ENCODE results near the gene TOMM5.

Gene TOMM5

GRCh38 chr9:37561682-37562081 is 30.7 kb downstream of the TOMM5 start:
- no peak for DNase-seq

DNA sequence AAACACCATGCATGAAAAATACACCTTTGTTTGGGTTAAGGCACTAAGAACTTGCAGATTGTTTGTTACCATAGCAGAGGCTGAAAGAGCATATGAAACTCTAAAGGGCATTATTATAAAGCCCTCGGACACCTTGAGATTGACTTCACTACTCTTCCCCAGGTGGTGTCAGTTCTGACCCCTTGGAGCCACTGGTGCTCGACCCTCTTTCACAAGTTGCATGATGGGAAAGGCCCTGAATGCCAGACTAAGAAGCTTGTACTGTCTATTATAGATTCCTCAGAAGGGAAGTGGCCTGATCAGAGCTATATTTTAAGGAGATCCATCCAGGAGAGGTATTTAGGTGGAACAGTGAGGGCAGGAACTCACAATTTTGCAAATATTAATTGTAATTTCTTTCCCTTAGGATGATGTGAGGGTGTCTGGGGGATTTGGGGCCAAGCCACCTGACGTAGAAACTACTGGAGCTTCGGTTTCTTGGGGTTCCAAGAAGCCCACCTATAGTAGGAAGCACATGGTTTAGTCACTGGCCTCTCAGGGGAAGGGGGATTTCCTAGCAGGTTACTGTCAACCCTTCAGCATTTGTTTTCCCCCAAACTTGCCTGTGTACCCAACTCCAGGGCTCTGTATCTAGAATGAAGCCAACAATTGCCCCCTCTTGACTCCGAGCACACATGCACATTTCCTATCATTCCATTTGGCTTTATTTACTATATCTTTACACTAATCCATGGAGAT is 32.4 kb downstream of the TOMM5 start:
- DNase-seq: no peak

GRCh38 chr9:37559125-37559524 is 33.3 kb downstream of the TOMM5 start:
- no peak for DNase-seq

GRCh38 chr9:37555786-37556185 is 36.6 kb downstream of the TOMM5 start:
- no peak for DNase-seq

GRCh38 chr9:37554318-37554717 is 38.1 kb downstream of the TOMM5 start:
- DNase-seq: no peak

GRCh38 chr9:37551888-37552287 is 40.5 kb downstream of the TOMM5 start:
- DNase-seq: peak; percentile 29 to 57

GRCh38 chr9:37551468-37551867 is 40.9 kb downstream of the TOMM5 start:
- no peak for DNase-seq

DNA sequence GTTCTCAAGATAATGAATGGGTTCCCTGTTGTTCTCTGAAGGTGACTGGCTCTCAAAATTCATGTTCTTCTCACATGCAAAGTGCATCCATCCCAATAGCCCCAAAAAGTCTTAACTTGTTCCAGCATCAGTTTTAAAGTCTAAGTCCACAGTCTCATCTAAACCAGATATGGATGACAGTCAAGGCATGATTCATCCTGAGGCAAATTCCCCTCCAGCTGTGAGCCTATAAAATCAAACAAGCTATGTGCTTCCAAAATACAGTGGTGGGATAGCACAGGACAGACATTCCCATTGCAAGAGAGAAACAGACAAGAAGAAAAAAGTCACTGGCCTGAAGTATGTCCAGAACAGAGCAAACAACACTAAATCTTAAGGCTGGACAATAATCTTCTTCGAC is 41.6 kb downstream of the TOMM5 start:
- no peak for DNase-seq

DNA sequence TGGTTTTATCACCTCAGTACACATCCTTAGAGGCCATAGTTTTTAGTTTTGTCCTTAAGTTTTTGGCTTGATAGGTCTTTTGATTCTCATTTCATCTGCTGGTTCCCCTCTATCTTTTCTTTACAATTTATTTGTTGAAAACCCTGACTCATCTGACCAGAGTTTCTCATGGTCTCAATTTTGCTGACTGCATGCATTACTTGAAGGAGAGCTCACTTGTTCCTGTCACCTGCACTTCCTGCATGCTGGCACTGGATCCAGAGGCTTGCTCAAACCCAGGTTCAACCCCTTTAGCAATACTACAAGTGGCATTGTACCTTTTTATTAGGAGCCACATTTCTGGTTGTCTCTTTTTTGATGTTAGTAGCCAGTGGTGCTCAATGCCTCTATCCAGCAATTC is 42.9 kb downstream of the TOMM5 start:
- DNase-seq: no peak

DNA sequence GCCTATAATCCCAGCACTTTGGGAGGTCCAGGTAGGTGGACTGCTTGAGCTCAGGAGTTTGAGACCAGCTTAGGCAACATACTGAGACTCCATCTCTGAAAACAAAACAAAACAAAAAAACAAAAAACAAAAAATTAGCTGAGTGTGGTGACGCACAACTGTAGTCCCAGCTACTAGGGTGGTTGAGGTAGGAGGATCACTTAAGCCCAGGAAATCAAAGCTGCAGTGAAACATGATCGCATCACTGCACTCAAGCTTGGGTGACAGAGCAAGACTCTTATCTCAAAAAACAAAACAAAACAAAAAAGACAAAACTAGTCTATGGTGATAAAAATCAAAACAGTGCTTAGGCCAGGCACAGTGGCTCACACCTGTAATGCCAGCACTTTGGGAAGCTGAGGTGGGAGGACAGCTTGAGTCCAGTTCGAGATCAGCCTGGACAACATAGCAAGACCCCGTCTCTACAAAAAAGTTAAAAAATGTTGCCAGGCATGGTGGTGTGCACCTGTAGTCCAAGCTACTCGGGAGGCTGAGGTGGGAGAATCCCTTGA is 45.0 kb downstream of the TOMM5 start:
- no peak for DNase-seq

DNA sequence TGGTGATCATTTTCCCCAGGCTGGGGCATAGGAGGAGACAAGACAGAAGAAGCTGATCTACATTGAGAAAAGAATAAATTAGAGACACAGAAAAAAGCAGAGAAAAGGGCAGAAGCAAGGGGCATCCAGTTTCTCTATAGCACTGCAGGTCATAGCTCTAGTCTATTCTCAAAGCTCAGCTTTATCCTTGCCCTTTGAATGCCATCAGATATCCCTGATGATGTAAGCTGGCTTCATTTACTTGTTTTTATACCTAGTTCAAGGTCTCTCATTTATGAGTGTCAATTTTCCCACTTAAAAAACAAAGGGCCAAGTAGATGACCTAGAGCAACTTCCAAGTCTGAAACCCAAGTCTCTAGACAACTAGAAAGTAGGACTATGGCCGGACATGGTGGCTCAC is 48.9 kb downstream of the TOMM5 start:
- no peak for DNase-seq

GRCh38 chr9:37542895-37543294 is 49.5 kb downstream of the TOMM5 start:
- DNase-seq: no peak

DNA sequence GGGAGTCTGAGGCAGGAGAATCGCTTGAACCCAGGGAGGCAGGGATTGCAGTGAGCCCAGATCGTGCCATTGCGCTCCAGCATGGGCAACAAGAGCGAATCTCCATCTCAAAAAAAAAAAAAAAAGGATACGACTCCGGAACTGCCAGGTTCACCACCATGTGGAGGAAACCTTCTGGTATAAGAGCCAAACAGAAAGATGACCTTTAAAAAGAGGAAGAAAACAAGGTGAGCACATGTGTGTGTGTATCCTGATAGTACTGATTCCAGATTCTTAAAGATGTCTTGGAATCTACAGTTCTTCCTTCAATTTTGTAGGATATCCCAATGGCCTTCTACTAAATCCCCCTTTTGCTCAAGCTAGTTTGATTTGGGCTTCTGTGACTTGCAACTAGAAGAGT is 49.9 kb downstream of the TOMM5 start:
- DNase-seq: no peak

DNA sequence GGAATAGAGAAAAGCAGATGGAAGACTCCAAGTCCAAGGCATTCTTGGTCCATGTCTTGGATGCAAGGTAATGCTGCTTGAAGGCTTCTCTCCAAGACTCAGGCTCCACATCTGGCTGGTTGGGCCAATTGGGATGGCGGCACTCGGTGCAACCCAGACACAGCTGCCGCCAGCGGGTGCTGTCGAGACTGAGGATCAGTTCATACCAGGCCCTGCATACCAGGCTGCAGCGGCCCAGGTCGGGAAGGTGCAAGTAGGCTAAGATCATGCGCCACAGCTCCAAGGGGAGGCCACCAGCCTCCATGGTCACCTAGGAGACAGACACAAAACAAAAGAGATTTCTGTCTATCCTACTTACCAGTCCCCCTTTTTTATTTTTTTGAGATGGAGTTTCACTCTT is 50.9 kb downstream of the TOMM5 start:
- no peak for DNase-seq

GRCh38 chr9:37540634-37541033 is 51.8 kb downstream of the TOMM5 start:
- no peak for DNase-seq

- no peak for DNase-seq
Measured at GRCh38 chr9:37539634-37540033, 52.8 kb downstream of the TOMM5 start.
